ENCODE data around the gene STPG4.

STPG4 gene

GRCh38 chr2:47064106-47064505 is 91.0 kb downstream of the STPG4 start:
- no peak for TF ChIP-seq CTCF (IDR thresholded peaks at IDR 0.05; ENCODE audit: insufficient read depth, low read length, poor library complexity, severe bottlenecking)
- H3K27me3 ChIP-seq (replicated peaks; ENCODE audit: control insufficient read depth, insufficient read depth, low read length) = no peaks in the 10 kb centered on the region
- no peak overlapping the region for H3K4me3 ChIP-seq (replicated peaks; ENCODE audit: low read depth, low read length)
- peaks cover 27% of the 10 kb centered on the region for H3K36me3 ChIP-seq (ENCODE audit: control insufficient read depth, insufficient read depth, low read length)
- no peak for DNase-seq (ENCODE audit: extremely low read depth, insufficient read length)

- Histone ChIP-seq H3K27me3 (replicated peaks; ENCODE audit: control insufficient read depth, insufficient read depth, low read length) (no peaks in the 10 kb centered on the region), H3K36me3 (ENCODE audit: control insufficient read depth, insufficient read depth, low read length) (peaks cover 27% of the 10 kb centered on the region), H3K4me3 (replicated peaks; ENCODE audit: low read depth, low read length) (no peak overlapping the region)
- no peak for DNase-seq (ENCODE audit: extremely low read depth, insufficient read length)
- TF ChIP-seq CTCF (IDR thresholded peaks at IDR 0.05; ENCODE audit: insufficient read depth, low read length, poor library complexity, severe bottlenecking) = no peak
Measured at GRCh38 chr2:47063538-47063930, 91.6 kb downstream of the STPG4 start.

GRCh38 chr2:47062681-47063537 is 92.2 kb downstream of the STPG4 start:
- Histone ChIP-seq H3K4me3 (replicated peaks; ENCODE audit: low read depth, low read length) (no peak overlapping the region), H3K36me3 (ENCODE audit: control insufficient read depth, insufficient read depth, low read length) (peaks cover 23% of the 10 kb centered on the region), H3K27me3 (replicated peaks; ENCODE audit: control insufficient read depth, insufficient read depth, low read length) (no peaks in the 10 kb centered on the region)
- TF ChIP-seq CTCF (IDR thresholded peaks at IDR 0.05; ENCODE audit: insufficient read depth, low read length, poor library complexity, severe bottlenecking) = no peak
- DNase-seq (ENCODE audit: extremely low read depth, insufficient read length) = no peak

GRCh38 chr2:47061944-47062678 is 93.0 kb downstream of the STPG4 start:
- no peak for DNase-seq (ENCODE audit: extremely low read depth, insufficient read length)
- Histone ChIP-seq H3K36me3 (ENCODE audit: control insufficient read depth, insufficient read depth, low read length) (peaks cover 23% of the 10 kb centered on the region), H3K4me3 (replicated peaks; ENCODE audit: low read depth, low read length) (no peak overlapping the region), H3K27me3 (replicated peaks; ENCODE audit: control insufficient read depth, insufficient read depth, low read length) (no peaks in the 10 kb centered on the region)
- TF ChIP-seq CTCF (IDR thresholded peaks at IDR 0.05; ENCODE audit: insufficient read depth, low read length, poor library complexity, severe bottlenecking) = no peak

GRCh38 chr2:47060652-47061170 is 94.4 kb downstream of the STPG4 start:
- peaks cover 24% of the 10 kb centered on the region for H3K36me3 ChIP-seq (ENCODE audit: control insufficient read depth, insufficient read depth, low read length)
- DNase-seq (ENCODE audit: extremely low read depth, insufficient read length) = no peak
- no peak for TF ChIP-seq CTCF (IDR thresholded peaks at IDR 0.05; ENCODE audit: insufficient read depth, low read length, poor library complexity, severe bottlenecking)
- no peak overlapping the region for H3K4me3 ChIP-seq (replicated peaks; ENCODE audit: low read depth, low read length)
- H3K27me3 ChIP-seq (replicated peaks; ENCODE audit: control insufficient read depth, insufficient read depth, low read length) = no peaks in the 10 kb centered on the region

All from GM06990 (cell line).